Caki2 (cell line): ENCODE results near the gene REG3A. TPM values are rescaled to one million over a fixed set of nuclear protein-coding genes. Genes with fewer than 3 reads are reported as not detected.

ENCODE experiments used
- DNase-seq: peaks from one replicate; pipeline ENCODE4 v3.0.0-alpha.2; 2015; ENCODE audit warnings: low read depth
- in situ Hi-C: cut with HindIII; loops from 2 replicates; pipeline ENCODE4 v1.10.0; 2016; ENCODE audit warnings: low sequenced_read_pairs, low pct_unique_long_range_greater_than_20kb, mixed read lengths
- total RNA-seq: library from RNA; depleted of rRNA; stranded (reverse); fragments of >200 nt; shearing (Covaris generic); gene quantifications from 2 replicates; pipeline ENCODE4 v1.2.3, GENCODE V29; 2014; ENCODE audit warnings: low replicate concordance; rRNA removed

Gene REG3A
- total RNA-seq: not detected in 2 replicates

DNA sequence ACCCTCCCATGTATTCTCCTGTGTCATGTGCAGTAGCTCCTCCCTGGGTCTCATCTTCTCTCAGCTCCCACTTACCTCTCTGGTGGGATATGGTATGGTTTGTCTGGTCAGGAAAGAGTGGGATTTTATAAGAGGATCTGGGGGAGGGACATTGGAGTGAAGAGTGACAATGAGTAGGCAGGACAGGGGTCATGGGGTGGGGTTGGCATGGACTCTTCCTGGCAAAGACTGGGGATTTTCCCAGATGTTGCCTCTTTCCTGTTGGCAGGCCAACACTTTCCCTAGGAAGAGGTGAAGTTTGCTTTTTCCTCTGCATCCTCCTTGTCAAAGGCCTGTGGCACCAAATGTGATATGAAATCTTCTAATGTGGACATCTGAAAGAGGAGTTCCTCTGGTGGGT is at the start of gene REG3A:
TSS of gene REG3A (minus strand) at position 101 of the 400 bp plus-strand sequence. CDS start 348 bp downstream, outside the sequence.
- in situ Hi-C loops: no loop called here
- DNase-seq: no peak

- no peak for DNase-seq
- in situ Hi-C loops: no loop called here
These were observed 41.2 kb upstream of the REG3A start for GRCh38 chr2:79200762-79201161.

GRCh38 chr2:79191816-79192215 is 32.3 kb upstream of the REG3A start:
- in situ Hi-C loops: no loop called here
- peak; percentile 95 for DNase-seq

DNA sequence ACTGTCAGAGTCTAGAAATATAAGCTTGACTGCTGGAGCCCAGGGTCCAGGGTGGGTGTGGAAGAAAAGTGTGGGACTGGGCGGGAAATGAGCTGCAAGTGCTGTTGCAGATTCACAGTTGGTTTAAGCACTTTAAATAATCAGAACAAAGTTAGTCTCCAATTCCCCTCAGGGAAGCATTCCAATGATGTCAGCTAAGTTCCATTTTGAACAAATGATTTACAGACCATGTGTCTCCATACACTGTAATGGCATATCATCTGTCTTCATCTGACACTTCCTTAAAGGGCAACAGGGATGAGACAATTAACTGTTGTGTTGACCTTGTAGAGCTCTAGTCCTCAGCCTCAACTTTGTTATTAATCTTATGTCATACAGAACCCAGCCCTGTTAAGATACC is 31.5 kb upstream of the REG3A start:
- in situ Hi-C loops: no loop called here
- DNase-seq: peak; percentile 87

- no peak for DNase-seq
- in situ Hi-C loops: no loop called here
These were observed 29.9 kb upstream of the REG3A start for GRCh38 chr2:79189465-79189864.

DNA sequence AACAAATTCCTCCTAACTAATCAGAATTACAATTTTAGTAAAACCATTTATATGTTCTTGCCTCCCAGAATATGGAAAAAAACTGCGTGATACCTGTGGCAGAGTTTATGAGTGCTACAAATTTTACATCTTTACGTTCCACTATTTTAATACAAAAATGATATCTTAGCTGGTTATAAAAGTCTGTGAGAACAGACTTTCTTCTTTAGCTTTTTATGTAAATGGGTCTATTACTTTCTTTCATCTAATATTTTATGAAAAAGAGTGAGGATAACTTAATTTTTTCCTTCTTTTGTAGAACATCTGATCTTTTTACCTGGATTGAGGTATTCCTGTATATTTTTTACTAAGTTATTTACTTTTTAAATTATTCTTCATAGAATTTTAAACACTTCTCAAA is 22.1 kb upstream of the REG3A start:
- DNase-seq: no peak
- in situ Hi-C loops: no loop called here

GRCh38 chr2:79180092-79180491 is 20.5 kb upstream of the REG3A start:
- in situ Hi-C loops: no loop called here
- peak; percentile 41 for DNase-seq

GRCh38 chr2:79179036-79179435 is 19.5 kb upstream of the REG3A start:
- in situ Hi-C loops: no loop called here
- no peak for DNase-seq

GRCh38 chr2:79178076-79178674 is 18.6 kb upstream of the REG3A start:
- no peak for DNase-seq
- in situ Hi-C loops: no loop called here

DNA sequence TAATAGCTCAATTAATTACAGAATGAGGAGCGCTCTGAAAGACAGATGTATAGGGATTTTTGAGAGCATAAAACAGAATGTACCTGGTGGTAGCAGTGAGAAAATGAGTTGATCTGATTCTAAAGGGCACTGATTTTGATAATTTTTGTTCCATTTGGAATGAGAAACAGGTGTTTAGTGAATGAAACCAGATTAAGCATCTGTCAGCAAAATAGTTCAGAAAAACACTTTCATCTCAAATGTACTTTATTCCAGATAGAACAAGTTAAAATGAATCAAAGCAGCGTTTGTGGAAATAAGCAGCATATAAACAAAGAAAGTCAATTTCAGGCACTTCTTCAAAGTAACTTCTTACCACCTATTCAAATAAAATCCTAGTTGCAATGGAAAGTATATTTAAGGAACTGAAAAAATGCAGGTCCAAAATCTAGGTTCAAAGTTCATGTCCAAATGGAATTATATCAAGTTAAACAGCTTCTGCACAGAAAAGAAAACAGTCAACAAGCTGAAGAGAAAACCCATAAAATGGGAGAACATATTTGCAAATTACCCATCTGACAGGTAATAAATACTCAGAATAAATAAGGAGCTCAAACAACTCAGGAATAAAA is 11.9 kb upstream of the REG3A start:
- no peak for DNase-seq
- in situ Hi-C loops: no loop called here

DNA sequence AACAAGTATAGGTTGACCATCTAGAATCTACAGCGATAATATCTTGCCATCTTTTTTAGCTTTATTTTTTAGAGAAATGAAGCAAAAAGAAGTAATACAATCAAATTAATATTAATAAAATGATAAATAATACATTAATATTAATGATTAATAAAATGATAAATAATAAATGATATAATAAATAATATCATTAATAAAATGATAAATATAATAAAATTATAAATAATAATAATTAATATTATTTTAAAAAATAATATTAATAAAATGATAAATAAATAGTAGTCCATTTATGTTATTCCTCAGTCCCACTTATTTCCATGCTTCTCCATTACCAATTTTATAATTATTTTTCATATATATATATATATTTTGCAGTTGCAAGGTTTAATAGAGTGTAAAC is 3.2 kb upstream of the REG3A start:
- DNase-seq: no peak
- in situ Hi-C loops: no loop called here

- no peak for DNase-seq
- in situ Hi-C loops: no loop called here
These were observed 2.6 kb upstream of the REG3A start for GRCh38 chr2:79162132-79162531.

- DNase-seq: no peak
- in situ Hi-C loops: no loop called here
These were observed 523 bp downstream of the REG3A start for GRCh38 chr2:79159030-79159429.

DNA sequence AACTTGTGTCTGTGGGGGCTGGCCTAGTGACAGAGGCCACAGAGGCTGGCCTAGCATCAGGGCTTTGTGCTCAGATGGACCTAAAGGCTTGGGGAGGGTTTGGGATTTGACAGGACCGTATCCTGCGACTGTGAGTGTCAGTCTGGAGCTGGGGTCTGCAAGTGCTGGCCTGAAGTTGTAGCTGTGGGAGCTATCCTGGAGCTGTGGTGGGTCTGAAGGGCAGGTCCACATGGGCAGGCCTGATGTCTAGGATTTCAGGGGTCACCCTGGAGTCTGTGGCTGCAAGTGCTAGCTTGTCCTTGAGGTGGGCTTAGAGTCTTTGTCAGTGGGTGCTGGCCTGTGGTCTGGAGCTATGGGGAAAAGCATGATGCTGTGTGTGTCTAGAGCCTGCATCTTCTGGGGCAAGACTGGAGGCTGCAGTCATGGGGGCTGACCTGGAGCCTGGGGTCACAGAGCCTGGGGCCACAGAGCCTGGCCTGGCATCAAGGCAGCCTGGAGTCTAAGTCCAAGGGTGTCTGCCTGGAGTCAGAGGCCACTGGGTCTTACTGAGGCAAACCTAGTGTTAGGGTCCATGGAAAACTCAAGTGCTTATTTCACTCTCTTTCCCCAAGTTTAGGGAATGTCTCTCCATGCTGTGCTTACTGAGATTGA is 3.6 kb downstream of the REG3A start:
- DNase-seq: no peak
- in situ Hi-C loops: no loop called here

- in situ Hi-C loops: no loop called here
These were observed 20.1 kb downstream of the REG3A start for GRCh38 chr2:79139423-79139822.

GRCh38 chr2:79138385-79138784 is 21.2 kb downstream of the REG3A start:
- in situ Hi-C loops: no loop called here
- no peak for DNase-seq

More at GRCh38 chr2:79139423-79139822, 20.1 kb downstream of the REG3A start:
- DNase-seq: no peak

GRCh38 chr2:79131687-79132086 is 27.9 kb downstream of the REG3A start:
- in situ Hi-C loops: no loop called here
- peak; percentile 13 for DNase-seq

DNA sequence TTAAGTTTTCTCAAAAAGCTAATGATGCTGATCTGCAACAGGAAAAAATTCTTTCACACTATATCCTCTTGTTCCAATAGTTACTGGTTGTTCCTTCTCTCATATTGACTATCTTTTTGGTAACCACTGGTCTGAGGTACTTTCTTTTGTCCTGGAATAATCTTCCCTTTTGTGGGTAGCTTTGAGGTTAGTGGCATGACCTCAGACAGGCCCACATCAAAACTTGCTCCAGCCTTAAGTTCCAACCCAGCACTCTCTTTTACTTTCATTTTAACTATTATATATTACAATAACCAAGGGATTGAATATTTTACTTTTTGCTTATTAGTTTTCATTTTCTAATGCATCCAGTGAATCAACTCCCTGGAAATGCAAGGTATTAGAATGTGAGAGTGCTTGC is 29.7 kb downstream of the REG3A start:
- no peak for DNase-seq
- in situ Hi-C loops: no loop called here

GRCh38 chr2:79129260-79129659 is 30.3 kb downstream of the REG3A start:
- DNase-seq: no peak
- in situ Hi-C loops: no loop called here

DNA sequence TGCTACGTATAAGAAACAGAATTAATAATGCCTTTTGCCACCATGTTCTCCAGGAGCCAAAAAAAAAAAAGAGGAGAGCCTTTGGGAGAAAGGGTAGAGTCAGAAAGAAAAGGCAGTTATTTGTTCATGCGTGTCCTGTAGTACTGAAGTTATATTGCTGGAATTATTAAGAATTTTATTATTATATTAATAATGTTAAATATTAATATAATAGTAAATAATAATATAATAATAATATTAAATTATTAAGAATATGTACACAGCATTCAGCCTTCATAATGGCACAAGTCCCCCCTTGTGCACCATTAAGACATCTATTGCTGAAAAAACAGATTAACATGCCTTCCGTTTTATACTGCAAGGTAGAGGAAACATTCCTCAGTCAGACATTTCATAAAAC is 31.1 kb downstream of the REG3A start:
- no peak for DNase-seq
- in situ Hi-C loops: no loop called here
